Activated CD4-positive, alpha-beta T cell treated with anti-CD3 and anti-CD28 coated beads, Interleukin-2, amount 50 U/mL, for 24 hours (primary cell): ENCODE results near the gene HMGXB3.
"Not testable (repeated sequence)": the region's sequence is repeated elsewhere in the genome, so short reads cannot be mapped to it uniquely, and the experiment has no call there.

ENCODE experiments used
- DNase-seq, 2 donors: peaks; one replicate each; pipeline ENCODE4 v3.0.0-alpha.2; 2020; ENCODE audit warnings: low read depth in 1 of 2, low spot score in 1 of 2

The HMGXB3 gene

GRCh38 chr5:150082889-150083288 is 82.3 kb downstream of the HMGXB3 start:
- no peak for DNase-seq

- not testable (repeated sequence) for DNase-seq
Measured at GRCh38 chr5:150084754-150085153, 84.2 kb downstream of the HMGXB3 start.

- no peak for DNase-seq
Measured at GRCh38 chr5:150085191-150085912, 84.8 kb downstream of the HMGXB3 start.

GRCh38 chr5:150085950-150086715 is 85.6 kb downstream of the HMGXB3 start, which contains the start of gene CSF1R:
CSF1R (minus strand) TSS chr5:150086554; CDS start chr5:150086427, 127 bp downstream.
- no peak for DNase-seq

GRCh38 chr5:150092159-150092787 is 91.7 kb downstream of the HMGXB3 start:
- no peak for DNase-seq

- DNase-seq, result no peak
Measured at GRCh38 chr5:150097152-150097551, 96.6 kb downstream of the HMGXB3 start.

GRCh38 chr5:150101023-150101422 is 100.5 kb downstream of the HMGXB3 start:
- DNase-seq, result no peak
